ENCODE measurements around the gene MAD2L2. TPM values are rescaled to one million over a fixed set of nuclear protein-coding genes. Genes with fewer than 3 reads are reported as not detected.

Gene MAD2L2
- total and polyA plus RNA-seq, 4 experiments from 2014 or later, result 20.7 to 55.1 (median 37.1) TPM

- ChIA-PET CTCF (ENCODE audit: partially characterized antibody) (interaction anchor here (1.3 kb wide), 1 partner anchor 387 kb away, joined by 3 read pairs; no protein-coding TSS in a partner anchor), POLR2A (ENCODE audit: partially characterized antibody) (no interaction called here)
- DNase-seq, result no peak
Measured at GRCh38 chr1:11628767-11629166, 52.2 kb downstream of the MAD2L2 start.

GRCh38 chr1:11626551-11626950 is 54.4 kb downstream of the MAD2L2 start:
- Mint-ChIP-seq H3K4me1 (peaks cover 0 to 3% (median 1%) of the 10 kb centered on the region in 4 donors), H3K27ac (no peak overlapping the region), H3K4me3 (no peak overlapping the region), H3K9me3 (peaks cover 0 to 2% (median 0%) of the 10 kb centered on the region in 8 donors), H3K36me3 (no peaks in the 10 kb centered on the region), H3K27me3 (peaks cover 18 to 27% of the 10 kb centered on the region in 2 donors)
- Histone ChIP-seq H3K27ac (ENCODE audit: low read depth, low read length) (no peak overlapping the region), H3K4me3 (ENCODE audit: low read length in 2 of 2) (no peak overlapping the region), H3K9me3 (ENCODE audit: control insufficient read depth in 1 of 2, low read length in 2 of 2) (no peaks in the 10 kb centered on the region), H3K27me3 (ENCODE audit: insufficient read depth, low read length) (no peaks in the 10 kb centered on the region), H3K4me1 (ENCODE audit: insufficient read depth, low read length) (no peaks in the 10 kb centered on the region), H3K36me3 (ENCODE audit: insufficient read depth, low read length) (no peaks in the 10 kb centered on the region)
- intact Hi-C loops (cut with micrococcal nuclease), result no loop called here
- POLR2A ChIA-PET (ENCODE audit: partially characterized antibody), result no interaction called here
- CTCF ChIA-PET (ENCODE audit: partially characterized antibody), result no interaction called here
- no peak for DNase-seq

More at GRCh38 chr1:11628767-11629166, 52.2 kb downstream of the MAD2L2 start:
- Mint-ChIP-seq H3K27ac (no peak overlapping the region), H3K9me3 (peaks cover 0 to 2% (median 0%) of the 10 kb centered on the region in 8 donors), H3K4me3 (no peak overlapping the region), H3K36me3 (no peaks in the 10 kb centered on the region), H3K27me3 (peaks cover 18 to 20% of the 10 kb centered on the region in 2 donors), H3K4me1 (peaks cover 0 to 3% (median 1%) of the 10 kb centered on the region in 4 donors)
- Histone ChIP-seq H3K27me3 (ENCODE audit: insufficient read depth, low read length) (no peaks in the 10 kb centered on the region), H3K4me3 (ENCODE audit: low read length in 2 of 2) (no peak overlapping the region), H3K9me3 (ENCODE audit: control insufficient read depth in 1 of 2, low read length in 2 of 2) (no peaks in the 10 kb centered on the region), H3K36me3 (ENCODE audit: insufficient read depth, low read length) (no peaks in the 10 kb centered on the region), H3K27ac (ENCODE audit: low read depth, low read length) (no peak overlapping the region), H3K4me1 (ENCODE audit: insufficient read depth, low read length) (no peaks in the 10 kb centered on the region)
- intact Hi-C loops (cut with micrococcal nuclease), result no loop called here

Other genes with a start within 250 kb of the MAD2L2 start
- under 1 TPM; 0.11 to 0.61 TPM for gene DISP3, start 202.0 kb downstream of the MAD2L2 start, total RNA-seq
- gene DISP3, start 202.0 kb downstream of the MAD2L2 start, polyA plus RNA-seq, result under 1 TPM in 1 of 2 donors, not detected in 1; 0.42 TPM
- 1 to 10 TPM; 4.4 to 5.1 TPM for gene FBXO2, start 26.7 kb downstream of the MAD2L2 start, total RNA-seq
- gene FBXO2, start 26.7 kb downstream of the MAD2L2 start, polyA plus RNA-seq, result 1 to 10 TPM; 4.1 to 7.5 TPM
- gene FBXO44, start 26.3 kb downstream of the MAD2L2 start, total RNA-seq, result 10 to 100 TPM; 56.7 to 56.9 TPM
- 10 to 100 TPM in 1 of 2 donors, 1 to 10 TPM in 1; 10.0 to 11.0 TPM for gene FBXO44, start 26.3 kb downstream of the MAD2L2 start, polyA plus RNA-seq
- gene FBXO6, start 16.9 kb downstream of the MAD2L2 start, total RNA-seq, result 1 to 10 TPM; 3.2 to 4.3 TPM
- gene FBXO6, start 16.9 kb downstream of the MAD2L2 start, polyA plus RNA-seq, result 10 to 100 TPM in 1 of 2 donors, 1 to 10 TPM in 1; 9.0 to 12.1 TPM
- under 1 TPM; 0.17 to 0.23 TPM for gene DRAXIN, start 10.6 kb upstream of the MAD2L2 start, total RNA-seq
- under 1 TPM in 1 of 2 donors, not detected in 1; 0.07 TPM for gene DRAXIN, start 10.6 kb upstream of the MAD2L2 start, polyA plus RNA-seq
- gene AGTRAP, start 55.0 kb upstream of the MAD2L2 start, total RNA-seq, result 10 to 100 TPM; 19.0 to 21.7 TPM
- gene AGTRAP, start 55.0 kb upstream of the MAD2L2 start, polyA plus RNA-seq, result 10 to 100 TPM; 53.4 to 76.9 TPM
- gene C1orf167, start 81.0 kb upstream of the MAD2L2 start, total RNA-seq, result not detected
- gene C1orf167, start 81.0 kb upstream of the MAD2L2 start, polyA plus RNA-seq, result not detected
- gene MTHFR, start 124.8 kb upstream of the MAD2L2 start, total RNA-seq, result 10 to 100 TPM; 52.7 to 54.2 TPM
- 1 to 10 TPM; 2.3 to 6.9 TPM for gene MTHFR, start 124.8 kb upstream of the MAD2L2 start, polyA plus RNA-seq
- 10 to 100 TPM; 20.8 to 20.9 TPM for gene CLCN6, start 125.0 kb upstream of the MAD2L2 start, total RNA-seq
- gene CLCN6, start 125.0 kb upstream of the MAD2L2 start, polyA plus RNA-seq, result 1 to 10 TPM; 1.4 to 2.6 TPM
- gene NPPA, start 166.6 kb upstream of the MAD2L2 start, total RNA-seq, result not detected
- gene NPPA, start 166.6 kb upstream of the MAD2L2 start, polyA plus RNA-seq, result not detected
- gene NPPB, start 177.8 kb upstream of the MAD2L2 start, total RNA-seq, result not detected
- not detected for gene NPPB, start 177.8 kb upstream of the MAD2L2 start, polyA plus RNA-seq
- 10 to 100 TPM; 34.5 to 34.6 TPM for gene KIAA2013, start 245.3 kb upstream of the MAD2L2 start, total RNA-seq
- 10 to 100 TPM; 28.4 to 52.6 TPM for gene KIAA2013, start 245.3 kb upstream of the MAD2L2 start, polyA plus RNA-seq